ENCODE data around the gene CACNA2D3.
"Not testable (repeated sequence)": the region's sequence is repeated elsewhere in the genome, so short reads cannot be mapped to it uniquely, and the experiment has no call there.

Gene CACNA2D3

GRCh38 chr3:54447427-54447826, 325.1 kb downstream of the CACNA2D3 start:
- TF ChIP-seq POLR2A (IDR thresholded peaks at IDR 0.05; ENCODE audit: low read depth, low read length), result no peak
- TF ChIP-seq TAF1 (IDR thresholded peaks at IDR 0.05; ENCODE audit: low read depth, low read length), result no peak
- no peak for TF ChIP-seq POLR2AphosphoS5 (IDR thresholded peaks at IDR 0.05; ENCODE audit: low read depth, low read length)
- TF ChIP-seq PAX5 (IDR thresholded peaks at IDR 0.05; ENCODE audit: insufficient read depth, low read length, severe bottlenecking), result no peak
- TF ChIP-seq SPI1 (IDR thresholded peaks at IDR 0.05; ENCODE audit: low read depth, low read length), result no peak
- TF ChIP-seq POU2F2 (IDR thresholded peaks at IDR 0.05; ENCODE audit: low read depth, low read length), result no peak
- no peak for DNase-seq (ENCODE audit: insufficient read length, low spot score)
- no peak for FAIRE-seq

- DNase-seq (ENCODE audit: insufficient read length, low spot score) (no peak), FAIRE-seq (no peak)
These were observed 332.5 kb downstream of the CACNA2D3 start for GRCh38 chr3:54454806-54455205.

GRCh38 chr3:54458357-54458756, 336.0 kb downstream of the CACNA2D3 start:
- FAIRE-seq (no peak), DNase-seq (ENCODE audit: insufficient read length, low spot score) (no peak)
- TF ChIP-seq PAX5 (IDR thresholded peaks at IDR 0.05; ENCODE audit: insufficient read depth, low read length, severe bottlenecking) (no peak), POLR2A (IDR thresholded peaks at IDR 0.05; ENCODE audit: low read depth, low read length) (no peak), POLR2AphosphoS5 (IDR thresholded peaks at IDR 0.05; ENCODE audit: low read depth, low read length) (no peak), TAF1 (IDR thresholded peaks at IDR 0.05; ENCODE audit: low read depth, low read length) (no peak), POU2F2 (IDR thresholded peaks at IDR 0.05; ENCODE audit: low read depth, low read length) (no peak), SPI1 (IDR thresholded peaks at IDR 0.05; ENCODE audit: low read depth, low read length) (no peak)

More at GRCh38 chr3:54454806-54455205, 332.5 kb downstream of the CACNA2D3 start:
- TF ChIP-seq POLR2A (IDR thresholded peaks at IDR 0.05; ENCODE audit: low read depth, low read length) (no peak), PAX5 (IDR thresholded peaks at IDR 0.05; ENCODE audit: insufficient read depth, low read length, severe bottlenecking) (no peak), POU2F2 (IDR thresholded peaks at IDR 0.05; ENCODE audit: low read depth, low read length) (no peak), POLR2AphosphoS5 (IDR thresholded peaks at IDR 0.05; ENCODE audit: low read depth, low read length) (no peak), TAF1 (IDR thresholded peaks at IDR 0.05; ENCODE audit: low read depth, low read length) (no peak), SPI1 (IDR thresholded peaks at IDR 0.05; ENCODE audit: low read depth, low read length) (no peak)

GRCh38 chr3:54464554-54464953, 342.2 kb downstream of the CACNA2D3 start:
- not testable (repeated sequence) for DNase-seq (ENCODE audit: insufficient read length, low spot score); FAIRE-seq

DNA sequence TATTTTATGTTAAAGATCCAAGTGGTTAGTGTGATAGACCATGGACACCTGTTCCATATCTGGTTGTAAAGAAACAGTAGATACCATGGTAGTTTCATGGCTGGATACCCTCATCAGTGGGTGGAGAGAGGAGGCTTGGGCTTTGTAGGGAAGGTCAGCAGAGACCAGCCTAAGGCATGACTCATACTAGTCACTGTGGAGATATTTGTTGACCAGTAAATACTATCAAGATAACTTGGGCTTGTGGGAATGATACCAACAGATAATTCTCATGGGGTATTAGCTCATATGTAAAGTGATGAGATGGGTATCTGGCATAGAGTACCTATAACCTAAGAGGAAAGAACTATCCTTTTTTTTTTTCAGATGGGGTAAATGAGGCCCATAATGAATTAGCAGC, 354.5 kb downstream of the CACNA2D3 start:
- DNase-seq (ENCODE audit: insufficient read length, low spot score) (no peak), FAIRE-seq (no peak)
- no peak for TF ChIP-seq POLR2A (IDR thresholded peaks at IDR 0.05; ENCODE audit: low read depth, low read length)
- no peak for TF ChIP-seq PAX5 (IDR thresholded peaks at IDR 0.05; ENCODE audit: insufficient read depth, low read length, severe bottlenecking)
- TF ChIP-seq POLR2AphosphoS5 (IDR thresholded peaks at IDR 0.05; ENCODE audit: low read depth, low read length), result no peak
- TF ChIP-seq POU2F2 (IDR thresholded peaks at IDR 0.05; ENCODE audit: low read depth, low read length), result no peak
- TF ChIP-seq SPI1 (IDR thresholded peaks at IDR 0.05; ENCODE audit: low read depth, low read length), result no peak
- TF ChIP-seq TAF1 (IDR thresholded peaks at IDR 0.05; ENCODE audit: low read depth, low read length), result no peak

DNA sequence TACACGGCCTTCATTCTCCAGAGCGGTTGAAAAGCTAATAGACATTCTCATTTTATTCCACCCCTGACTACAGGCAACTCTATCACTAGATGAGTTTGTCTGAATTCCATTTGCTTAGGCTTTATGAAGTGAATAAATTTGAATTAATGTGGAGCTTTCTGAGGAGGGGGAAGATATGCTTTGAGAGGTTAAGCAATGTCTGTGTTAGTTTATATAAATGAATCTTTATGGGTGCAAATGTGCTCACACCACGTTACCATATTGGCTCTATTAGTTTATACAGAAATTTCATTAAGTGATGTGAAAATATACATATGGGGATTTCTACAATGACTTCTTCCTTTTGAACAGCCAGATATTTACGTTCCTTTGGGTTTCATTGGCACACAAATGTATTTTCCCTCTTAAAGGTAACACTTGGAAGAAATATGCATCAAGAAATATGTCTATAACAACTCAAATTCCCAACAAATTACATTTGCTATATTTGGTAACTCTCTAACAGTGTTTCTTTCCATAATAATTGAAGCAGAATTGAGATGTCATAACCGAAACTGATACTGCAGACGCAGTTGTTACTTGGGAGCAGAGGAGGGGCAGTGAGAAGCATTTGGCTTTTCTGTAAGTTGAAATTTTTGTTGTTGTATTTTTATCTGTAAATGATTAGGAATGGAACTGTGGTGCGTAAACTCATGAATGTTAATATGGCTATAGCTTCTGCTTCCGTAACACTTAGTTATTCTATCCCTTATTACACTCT, 359.4 kb downstream of the CACNA2D3 start:
- no peak for FAIRE-seq
- TF ChIP-seq POLR2A (IDR thresholded peaks at IDR 0.05; ENCODE audit: low read depth, low read length) (no peak), TAF1 (IDR thresholded peaks at IDR 0.05; ENCODE audit: low read depth, low read length) (no peak), SPI1 (IDR thresholded peaks at IDR 0.05; ENCODE audit: low read depth, low read length) (no peak), PAX5 (IDR thresholded peaks at IDR 0.05; ENCODE audit: insufficient read depth, low read length, severe bottlenecking) (no peak), POLR2AphosphoS5 (IDR thresholded peaks at IDR 0.05; ENCODE audit: low read depth, low read length) (no peak), POU2F2 (IDR thresholded peaks at IDR 0.05; ENCODE audit: low read depth, low read length) (no peak)

DNA sequence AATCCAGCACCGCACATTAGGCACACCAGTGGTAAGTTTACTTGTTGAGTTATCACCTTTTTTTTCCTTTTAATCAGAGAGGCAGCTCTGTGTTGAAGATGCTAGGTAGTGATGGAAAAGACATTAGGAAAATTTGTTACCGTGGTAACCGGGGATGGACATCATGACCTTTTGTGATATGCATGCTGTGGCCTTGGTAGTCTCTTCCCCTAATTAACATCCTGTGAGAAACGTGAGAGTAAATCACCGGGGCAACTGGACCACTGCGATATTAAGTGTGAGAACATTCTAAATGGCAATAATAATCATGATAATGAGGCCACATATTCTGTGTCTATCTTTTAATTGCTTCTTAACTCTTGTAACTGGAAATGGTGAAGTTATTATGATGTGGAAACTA, 362.0 kb downstream of the CACNA2D3 start:
- TF ChIP-seq POLR2AphosphoS5 (IDR thresholded peaks at IDR 0.05; ENCODE audit: low read depth, low read length) (no peak), SPI1 (IDR thresholded peaks at IDR 0.05; ENCODE audit: low read depth, low read length) (no peak), POU2F2 (IDR thresholded peaks at IDR 0.05; ENCODE audit: low read depth, low read length) (no peak), POLR2A (IDR thresholded peaks at IDR 0.05; ENCODE audit: low read depth, low read length) (no peak), PAX5 (IDR thresholded peaks at IDR 0.05; ENCODE audit: insufficient read depth, low read length, severe bottlenecking) (no peak)
- DNase-seq (ENCODE audit: insufficient read length, low spot score) (no peak), FAIRE-seq (no peak)

More for the DNA sequence above, 359.4 kb downstream of the CACNA2D3 start:
- DNase-seq (ENCODE audit: insufficient read length, low spot score), result no peak

DNA sequence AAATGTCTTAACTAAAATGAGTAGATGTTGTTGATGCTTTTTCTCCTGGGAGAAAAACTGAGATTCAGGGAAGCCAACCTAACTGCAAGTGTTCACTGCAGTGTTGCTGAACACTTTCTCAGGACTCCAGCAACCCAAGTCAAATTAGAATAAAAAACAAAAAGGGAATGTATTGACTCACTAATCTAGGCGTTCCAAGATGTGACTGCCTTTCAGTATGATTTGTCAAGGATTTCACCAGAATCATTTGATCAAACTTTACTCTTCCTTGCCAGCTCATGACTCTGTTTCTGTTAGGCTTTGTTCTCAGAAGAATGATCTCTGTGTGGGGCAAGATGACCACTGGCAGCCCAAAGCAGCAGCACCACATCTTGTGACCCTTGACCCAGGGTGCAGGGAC, 364.0 kb downstream of the CACNA2D3 start:
- TF ChIP-seq SPI1 (IDR thresholded peaks at IDR 0.05; ENCODE audit: low read depth, low read length) (no peak), TAF1 (IDR thresholded peaks at IDR 0.05; ENCODE audit: low read depth, low read length) (no peak), POU2F2 (IDR thresholded peaks at IDR 0.05; ENCODE audit: low read depth, low read length) (no peak), PAX5 (IDR thresholded peaks at IDR 0.05; ENCODE audit: insufficient read depth, low read length, severe bottlenecking) (no peak), POLR2A (IDR thresholded peaks at IDR 0.05; ENCODE audit: low read depth, low read length) (no peak), POLR2AphosphoS5 (IDR thresholded peaks at IDR 0.05; ENCODE audit: low read depth, low read length) (no peak)
- DNase-seq (ENCODE audit: insufficient read length, low spot score), result no peak
- no peak for FAIRE-seq

DNA sequence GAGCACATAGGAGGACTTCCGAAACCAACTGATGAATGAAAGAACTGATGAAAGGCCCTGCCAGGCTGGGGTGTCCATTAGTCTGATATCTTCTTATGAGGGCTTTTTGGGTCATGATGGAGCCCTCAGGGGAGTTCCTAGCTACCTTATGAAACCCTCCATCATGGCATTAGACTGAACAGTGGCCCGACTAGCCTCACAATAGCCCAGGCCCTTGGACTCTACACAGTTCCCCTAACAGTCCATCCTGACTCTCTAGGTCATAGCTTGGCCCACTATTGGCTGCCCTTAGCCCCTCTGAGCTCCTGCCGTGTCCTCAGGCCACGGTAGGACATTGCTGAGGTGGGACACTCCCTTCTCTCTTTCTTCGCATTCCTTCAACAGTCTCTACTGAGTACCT, 365.9 kb downstream of the CACNA2D3 start:
- FAIRE-seq (no peak), DNase-seq (ENCODE audit: insufficient read length, low spot score) (no peak)
- TF ChIP-seq PAX5 (IDR thresholded peaks at IDR 0.05; ENCODE audit: insufficient read depth, low read length, severe bottlenecking) (no peak), TAF1 (IDR thresholded peaks at IDR 0.05; ENCODE audit: low read depth, low read length) (no peak), POLR2A (IDR thresholded peaks at IDR 0.05; ENCODE audit: low read depth, low read length) (no peak), POU2F2 (IDR thresholded peaks at IDR 0.05; ENCODE audit: low read depth, low read length) (no peak), POLR2AphosphoS5 (IDR thresholded peaks at IDR 0.05; ENCODE audit: low read depth, low read length) (no peak), SPI1 (IDR thresholded peaks at IDR 0.05; ENCODE audit: low read depth, low read length) (no peak)

- no peak for DNase-seq (ENCODE audit: insufficient read length, low spot score)
- FAIRE-seq, result no peak
- TF ChIP-seq PAX5 (IDR thresholded peaks at IDR 0.05; ENCODE audit: insufficient read depth, low read length, severe bottlenecking) (no peak), POU2F2 (IDR thresholded peaks at IDR 0.05; ENCODE audit: low read depth, low read length) (no peak), TAF1 (IDR thresholded peaks at IDR 0.05; ENCODE audit: low read depth, low read length) (no peak), POLR2AphosphoS5 (IDR thresholded peaks at IDR 0.05; ENCODE audit: low read depth, low read length) (no peak), POLR2A (IDR thresholded peaks at IDR 0.05; ENCODE audit: low read depth, low read length) (no peak), SPI1 (IDR thresholded peaks at IDR 0.05; ENCODE audit: low read depth, low read length) (no peak)
These were observed 371.9 kb downstream of the CACNA2D3 start for GRCh38 chr3:54494209-54494608.

Data from GM12891 (cell line).